ENCODE results near the gene STIMATE. TPM values are rescaled to one million over a fixed set of nuclear protein-coding genes. Genes with fewer than 3 reads are reported as not detected.

The STIMATE gene
- polyA plus RNA-seq, 1 of the 3 experiments (the other 2 are of a cell fraction), result 9.3 TPM

DNA sequence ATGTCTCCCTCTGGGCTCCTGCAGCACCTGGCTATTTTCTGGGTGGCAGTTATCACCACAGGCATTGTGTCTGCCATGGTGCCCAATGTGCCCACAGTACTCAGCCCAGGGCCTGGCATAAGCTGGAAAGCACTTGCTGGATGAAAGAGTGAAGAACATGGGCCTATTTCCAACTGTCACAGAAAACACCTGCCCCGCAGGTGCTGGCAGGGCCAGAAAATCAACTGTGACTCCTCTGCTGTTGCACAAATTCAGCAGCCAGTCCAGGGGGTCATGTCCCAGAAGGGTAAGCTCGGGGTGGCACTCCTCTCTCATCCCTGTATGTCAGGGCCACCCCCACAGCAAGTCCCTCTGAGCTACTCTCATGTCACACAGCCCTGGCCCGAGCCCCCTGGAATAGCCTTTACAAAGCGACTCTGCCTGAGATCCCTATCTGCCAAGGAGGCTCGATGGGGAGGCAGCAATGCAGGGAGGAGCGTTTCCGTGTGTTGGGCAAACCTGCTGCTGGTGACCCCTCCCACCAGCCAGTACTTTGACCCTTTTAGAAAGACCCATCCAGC lies 85.8 kb downstream of the STIMATE start:
- no peaks in the 10 kb centered on the region for H3K36me3 ChIP-seq (replicated peaks in 1 of 2; ENCODE audit: control insufficient read depth in 1 of 2, insufficient read depth in 2 of 2, low read length in 1 of 2)
- CTCF ChIA-PET, result interaction anchor here (1.0 to 1.6 kb wide), 7 partner anchors 10 to 123 kb away, joined by 3 to 8 read pairs (median 3); no protein-coding TSS in a partner anchor
- no peaks in the 10 kb centered on the region for H3F3A ChIP-seq (replicated peaks; ENCODE audit: insufficient read depth)
- POLR2A ChIA-PET, result no interaction called here
- no peak overlapping the region for H3K9ac ChIP-seq
- no peaks in the 10 kb centered on the region for H3K9me3 ChIP-seq
- TF ChIP-seq RAD21 (IDR thresholded peaks at IDR 0.05; ENCODE audit: low read length), result no peak
- TF ChIP-seq FOSL2 (IDR thresholded peaks at IDR 0.05; ENCODE audit: borderline replicate concordance, low read depth), result no peak
- no peak for TF ChIP-seq FOXM1 (IDR thresholded peaks at IDR 0.05; ENCODE audit: low read depth)
- TF ChIP-seq EZH2phosphoT487 (IDR thresholded peaks at IDR 0.05; ENCODE audit: borderline replicate concordance, low read depth), result no peak
- TF ChIP-seq, protein P1, sequence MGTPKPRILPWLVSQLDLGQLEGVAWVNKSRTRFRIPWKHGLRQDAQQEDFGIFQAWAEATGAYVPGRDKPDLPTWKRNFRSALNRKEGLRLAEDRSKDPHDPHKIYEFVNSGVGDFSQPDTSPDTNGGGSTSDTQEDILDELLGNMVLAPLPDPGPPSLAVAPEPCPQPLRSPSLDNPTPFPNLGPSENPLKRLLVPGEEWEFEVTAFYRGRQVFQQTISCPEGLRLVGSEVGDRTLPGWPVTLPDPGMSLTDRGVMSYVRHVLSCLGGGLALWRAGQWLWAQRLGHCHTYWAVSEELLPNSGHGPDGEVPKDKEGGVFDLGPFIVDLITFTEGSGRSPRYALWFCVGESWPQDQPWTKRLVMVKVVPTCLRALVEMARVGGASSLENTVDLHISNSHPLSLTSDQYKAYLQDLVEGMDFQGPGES (IDR thresholded peaks at IDR 0.05; ENCODE audit: low read depth, low read length), result no peak
- no peak for TF ChIP-seq SIN3A (IDR thresholded peaks at IDR 0.05; ENCODE audit: borderline replicate concordance, low read depth, low read length)
- TF ChIP-seq, protein P2, sequence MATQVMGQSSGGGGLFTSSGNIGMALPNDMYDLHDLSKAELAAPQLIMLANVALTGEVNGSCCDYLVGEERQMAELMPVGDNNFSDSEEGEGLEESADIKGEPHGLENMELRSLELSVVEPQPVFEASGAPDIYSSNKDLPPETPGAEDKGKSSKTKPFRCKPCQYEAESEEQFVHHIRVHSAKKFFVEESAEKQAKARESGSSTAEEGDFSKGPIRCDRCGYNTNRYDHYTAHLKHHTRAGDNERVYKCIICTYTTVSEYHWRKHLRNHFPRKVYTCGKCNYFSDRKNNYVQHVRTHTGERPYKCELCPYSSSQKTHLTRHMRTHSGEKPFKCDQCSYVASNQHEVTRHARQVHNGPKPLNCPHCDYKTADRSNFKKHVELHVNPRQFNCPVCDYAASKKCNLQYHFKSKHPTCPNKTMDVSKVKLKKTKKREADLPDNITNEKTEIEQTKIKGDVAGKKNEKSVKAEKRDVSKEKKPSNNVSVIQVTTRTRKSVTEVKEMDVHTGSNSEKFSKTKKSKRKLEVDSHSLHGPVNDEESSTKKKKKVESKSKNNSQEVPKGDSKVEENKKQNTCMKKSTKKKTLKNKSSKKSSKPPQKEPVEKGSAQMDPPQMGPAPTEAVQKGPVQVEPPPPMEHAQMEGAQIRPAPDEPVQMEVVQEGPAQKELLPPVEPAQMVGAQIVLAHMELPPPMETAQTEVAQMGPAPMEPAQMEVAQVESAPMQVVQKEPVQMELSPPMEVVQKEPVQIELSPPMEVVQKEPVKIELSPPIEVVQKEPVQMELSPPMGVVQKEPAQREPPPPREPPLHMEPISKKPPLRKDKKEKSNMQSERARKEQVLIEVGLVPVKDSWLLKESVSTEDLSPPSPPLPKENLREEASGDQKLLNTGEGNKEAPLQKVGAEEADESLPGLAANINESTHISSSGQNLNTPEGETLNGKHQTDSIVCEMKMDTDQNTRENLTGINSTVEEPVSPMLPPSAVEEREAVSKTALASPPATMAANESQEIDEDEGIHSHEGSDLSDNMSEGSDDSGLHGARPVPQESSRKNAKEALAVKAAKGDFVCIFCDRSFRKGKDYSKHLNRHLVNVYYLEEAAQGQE (IDR thresholded peaks at IDR 0.05; ENCODE audit: low read depth, low read length), result no peak
- TF ChIP-seq TEAD4 (IDR thresholded peaks at IDR 0.05; ENCODE audit: borderline replicate concordance, insufficient read depth), result no peak
- no peak for TF ChIP-seq NRF1 (IDR thresholded peaks at IDR 0.05; ENCODE audit: low read depth, low read length)
- TF ChIP-seq RXRA (IDR thresholded peaks at IDR 0.05; ENCODE audit: borderline replicate concordance, low read depth), result no peak
- no peak for TF ChIP-seq TCF12 (IDR thresholded peaks at IDR 0.05)
- TF ChIP-seq, protein P3, sequence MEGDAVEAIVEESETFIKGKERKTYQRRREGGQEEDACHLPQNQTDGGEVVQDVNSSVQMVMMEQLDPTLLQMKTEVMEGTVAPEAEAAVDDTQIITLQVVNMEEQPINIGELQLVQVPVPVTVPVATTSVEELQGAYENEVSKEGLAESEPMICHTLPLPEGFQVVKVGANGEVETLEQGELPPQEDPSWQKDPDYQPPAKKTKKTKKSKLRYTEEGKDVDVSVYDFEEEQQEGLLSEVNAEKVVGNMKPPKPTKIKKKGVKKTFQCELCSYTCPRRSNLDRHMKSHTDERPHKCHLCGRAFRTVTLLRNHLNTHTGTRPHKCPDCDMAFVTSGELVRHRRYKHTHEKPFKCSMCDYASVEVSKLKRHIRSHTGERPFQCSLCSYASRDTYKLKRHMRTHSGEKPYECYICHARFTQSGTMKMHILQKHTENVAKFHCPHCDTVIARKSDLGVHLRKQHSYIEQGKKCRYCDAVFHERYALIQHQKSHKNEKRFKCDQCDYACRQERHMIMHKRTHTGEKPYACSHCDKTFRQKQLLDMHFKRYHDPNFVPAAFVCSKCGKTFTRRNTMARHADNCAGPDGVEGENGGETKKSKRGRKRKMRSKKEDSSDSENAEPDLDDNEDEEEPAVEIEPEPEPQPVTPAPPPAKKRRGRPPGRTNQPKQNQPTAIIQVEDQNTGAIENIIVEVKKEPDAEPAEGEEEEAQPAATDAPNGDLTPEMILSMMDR (IDR thresholded peaks at IDR 0.05), result no peak
- TF ChIP-seq FOXJ3 (CRISPR knock-in tag; IDR thresholded peaks at IDR 0.05), result no peak
- no peak for TF ChIP-seq MEF2A (IDR thresholded peaks at IDR 0.05; ENCODE audit: borderline replicate concordance, low read depth)
- TF ChIP-seq, protein P4, sequence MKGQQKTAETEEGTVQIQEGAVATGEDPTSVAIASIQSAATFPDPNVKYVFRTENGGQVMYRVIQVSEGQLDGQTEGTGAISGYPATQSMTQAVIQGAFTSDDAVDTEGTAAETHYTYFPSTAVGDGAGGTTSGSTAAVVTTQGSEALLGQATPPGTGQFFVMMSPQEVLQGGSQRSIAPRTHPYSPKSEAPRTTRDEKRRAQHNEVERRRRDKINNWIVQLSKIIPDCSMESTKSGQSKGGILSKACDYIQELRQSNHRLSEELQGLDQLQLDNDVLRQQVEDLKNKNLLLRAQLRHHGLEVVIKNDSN (IDR thresholded peaks at IDR 0.05; ENCODE audit: borderline replicate concordance, low read depth), result no peak
- TF ChIP-seq CHD2 (IDR thresholded peaks at IDR 0.05; ENCODE audit: low read length, partially characterized antibody), result no peak
- no peak for TF ChIP-seq JUND (IDR thresholded peaks at IDR 0.05)
- no peak for TF ChIP-seq GABPA (IDR thresholded peaks at IDR 0.05; ENCODE audit: low read depth)
- TF ChIP-seq, protein P5, sequence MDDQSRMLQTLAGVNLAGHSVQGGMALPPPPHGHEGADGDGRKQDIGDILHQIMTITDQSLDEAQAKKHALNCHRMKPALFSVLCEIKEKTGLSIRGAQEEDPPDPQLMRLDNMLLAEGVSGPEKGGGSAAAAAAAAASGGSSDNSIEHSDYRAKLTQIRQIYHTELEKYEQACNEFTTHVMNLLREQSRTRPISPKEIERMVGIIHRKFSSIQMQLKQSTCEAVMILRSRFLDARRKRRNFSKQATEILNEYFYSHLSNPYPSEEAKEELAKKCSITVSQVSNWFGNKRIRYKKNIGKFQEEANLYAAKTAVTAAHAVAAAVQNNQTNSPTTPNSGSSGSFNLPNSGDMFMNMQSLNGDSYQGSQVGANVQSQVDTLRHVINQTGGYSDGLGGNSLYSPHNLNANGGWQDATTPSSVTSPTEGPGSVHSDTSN (IDR thresholded peaks at IDR 0.05), result no peak
- TF ChIP-seq RCOR1 (IDR thresholded peaks at IDR 0.05; ENCODE audit: low read length), result no peak
- no peak overlapping the region for H3K4me2 ChIP-seq
- no peak overlapping the region for H2AFZ ChIP-seq (ENCODE audit: low read depth)
- WGBS (ENCODE audit: low lambda C conversion rate), result 63% methylated on average over 4 of the region's 7 CpGs
- no peaks in the 10 kb centered on the region for H4K20me1 ChIP-seq (ENCODE audit: insufficient read depth)
- H3K4me3 ChIP-seq (ENCODE audit: low read depth in 2 of 2, low read length in 1 of 2), result no peak overlapping the region
- no peaks in the 10 kb centered on the region for H3K9me2 ChIP-seq
- H3K4me1 ChIP-seq (ENCODE audit: control insufficient read depth in 1 of 2, insufficient read depth in 2 of 2, low read depth in 1 of 2, low read length in 1 of 2), result no peaks in the 10 kb centered on the region
- no peaks in the 10 kb centered on the region for H3K79me2 ChIP-seq (ENCODE audit: insufficient read depth)
- no peak overlapping the region for H3K27ac ChIP-seq (ENCODE audit: low read depth in 2 of 2, low read length in 1 of 2)
- DNase-seq, result no peak
- H3K27me3 ChIP-seq (ENCODE audit: insufficient read depth), result no peaks in the 10 kb centered on the region
